ENCODE results near the gene UBQLN4.

DNA sequence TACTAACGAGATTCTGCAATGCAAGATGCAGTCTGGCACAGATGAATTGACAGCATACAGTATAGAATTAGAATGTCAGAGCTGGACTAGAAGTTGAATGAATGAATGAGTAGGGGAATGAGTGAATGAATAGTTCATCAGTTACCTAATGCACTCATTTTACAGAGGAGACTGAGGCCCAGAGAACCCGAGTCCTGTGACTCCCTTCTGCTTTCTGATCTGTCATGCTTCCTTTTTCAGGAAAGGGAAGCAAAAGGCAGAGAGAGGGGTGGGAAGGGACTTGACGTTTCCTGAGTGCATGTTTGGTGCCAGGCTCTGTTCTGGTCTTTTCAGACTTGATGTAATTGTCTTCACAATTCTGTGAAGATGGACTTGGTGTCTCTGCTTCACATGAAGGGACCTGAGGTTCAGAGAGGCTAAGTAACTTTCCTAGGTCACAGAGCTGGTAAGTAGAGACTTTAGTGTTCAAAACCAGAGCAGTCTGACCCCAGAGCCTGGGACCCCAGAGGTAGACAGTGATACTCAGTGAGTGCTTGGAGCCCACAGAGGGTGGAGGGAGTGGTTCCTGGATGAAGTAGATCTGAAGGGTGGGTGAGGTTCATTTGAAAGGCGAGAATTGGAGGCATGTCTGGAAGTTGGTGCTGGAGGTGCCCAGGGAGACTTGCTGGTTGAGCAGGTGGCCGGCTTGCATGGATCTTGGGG lies 36.7 kb upstream of the UBQLN4 start:
- TF ChIP-seq, protein P1, sequence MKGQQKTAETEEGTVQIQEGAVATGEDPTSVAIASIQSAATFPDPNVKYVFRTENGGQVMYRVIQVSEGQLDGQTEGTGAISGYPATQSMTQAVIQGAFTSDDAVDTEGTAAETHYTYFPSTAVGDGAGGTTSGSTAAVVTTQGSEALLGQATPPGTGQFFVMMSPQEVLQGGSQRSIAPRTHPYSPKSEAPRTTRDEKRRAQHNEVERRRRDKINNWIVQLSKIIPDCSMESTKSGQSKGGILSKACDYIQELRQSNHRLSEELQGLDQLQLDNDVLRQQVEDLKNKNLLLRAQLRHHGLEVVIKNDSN (IDR thresholded peaks at IDR 0.05): no peak
- TF ChIP-seq EP300 (IDR thresholded peaks at IDR 0.05; ENCODE audit: borderline replicate concordance) (no peak), TEAD4 (IDR thresholded peaks at IDR 0.05) (no peak), YY1 (IDR thresholded peaks at IDR 0.05; ENCODE audit: low read depth) (no peak), TAF1 (IDR thresholded peaks at IDR 0.05; ENCODE audit: low read depth) (no peak), RAD21 (IDR thresholded peaks at IDR 0.05; ENCODE audit: low read depth) (no peak), CREB1 (IDR thresholded peaks at IDR 0.05; ENCODE audit: low read depth) (no peak), FOXM1 (IDR thresholded peaks at IDR 0.05; ENCODE audit: borderline replicate concordance, low read depth) (no peak), NFIC (IDR thresholded peaks at IDR 0.05) (no peak)
- TF ChIP-seq, protein P2, sequence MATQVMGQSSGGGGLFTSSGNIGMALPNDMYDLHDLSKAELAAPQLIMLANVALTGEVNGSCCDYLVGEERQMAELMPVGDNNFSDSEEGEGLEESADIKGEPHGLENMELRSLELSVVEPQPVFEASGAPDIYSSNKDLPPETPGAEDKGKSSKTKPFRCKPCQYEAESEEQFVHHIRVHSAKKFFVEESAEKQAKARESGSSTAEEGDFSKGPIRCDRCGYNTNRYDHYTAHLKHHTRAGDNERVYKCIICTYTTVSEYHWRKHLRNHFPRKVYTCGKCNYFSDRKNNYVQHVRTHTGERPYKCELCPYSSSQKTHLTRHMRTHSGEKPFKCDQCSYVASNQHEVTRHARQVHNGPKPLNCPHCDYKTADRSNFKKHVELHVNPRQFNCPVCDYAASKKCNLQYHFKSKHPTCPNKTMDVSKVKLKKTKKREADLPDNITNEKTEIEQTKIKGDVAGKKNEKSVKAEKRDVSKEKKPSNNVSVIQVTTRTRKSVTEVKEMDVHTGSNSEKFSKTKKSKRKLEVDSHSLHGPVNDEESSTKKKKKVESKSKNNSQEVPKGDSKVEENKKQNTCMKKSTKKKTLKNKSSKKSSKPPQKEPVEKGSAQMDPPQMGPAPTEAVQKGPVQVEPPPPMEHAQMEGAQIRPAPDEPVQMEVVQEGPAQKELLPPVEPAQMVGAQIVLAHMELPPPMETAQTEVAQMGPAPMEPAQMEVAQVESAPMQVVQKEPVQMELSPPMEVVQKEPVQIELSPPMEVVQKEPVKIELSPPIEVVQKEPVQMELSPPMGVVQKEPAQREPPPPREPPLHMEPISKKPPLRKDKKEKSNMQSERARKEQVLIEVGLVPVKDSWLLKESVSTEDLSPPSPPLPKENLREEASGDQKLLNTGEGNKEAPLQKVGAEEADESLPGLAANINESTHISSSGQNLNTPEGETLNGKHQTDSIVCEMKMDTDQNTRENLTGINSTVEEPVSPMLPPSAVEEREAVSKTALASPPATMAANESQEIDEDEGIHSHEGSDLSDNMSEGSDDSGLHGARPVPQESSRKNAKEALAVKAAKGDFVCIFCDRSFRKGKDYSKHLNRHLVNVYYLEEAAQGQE (IDR thresholded peaks at IDR 0.05; ENCODE audit: low read depth): no peak
- TF ChIP-seq, protein P3, sequence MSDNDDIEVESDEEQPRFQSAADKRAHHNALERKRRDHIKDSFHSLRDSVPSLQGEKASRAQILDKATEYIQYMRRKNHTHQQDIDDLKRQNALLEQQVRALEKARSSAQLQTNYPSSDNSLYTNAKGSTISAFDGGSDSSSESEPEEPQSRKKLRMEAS (IDR thresholded peaks at IDR 0.05): no peak

Measured in Ishikawa (cell line).